ENCODE results near the gene ANKMY1.
A peak's percentile ranks its signal among the peaks of the same experiment; 100 is the strongest.

ANKMY1 gene

GRCh38 chr2:240443891-240444301, 113.9 kb downstream of the ANKMY1 start:
- no peak for FAIRE-seq

- FAIRE-seq = no peak
Observed at GRCh38 chr2:240442891-240443715, 114.7 kb downstream of the ANKMY1 start.

- no peak for FAIRE-seq
Observed at GRCh38 chr2:240441993-240442411, 115.8 kb downstream of the ANKMY1 start.

GRCh38 chr2:240441326-240441992, 116.3 kb downstream of the ANKMY1 start:
- FAIRE-seq = no peak

DNA sequence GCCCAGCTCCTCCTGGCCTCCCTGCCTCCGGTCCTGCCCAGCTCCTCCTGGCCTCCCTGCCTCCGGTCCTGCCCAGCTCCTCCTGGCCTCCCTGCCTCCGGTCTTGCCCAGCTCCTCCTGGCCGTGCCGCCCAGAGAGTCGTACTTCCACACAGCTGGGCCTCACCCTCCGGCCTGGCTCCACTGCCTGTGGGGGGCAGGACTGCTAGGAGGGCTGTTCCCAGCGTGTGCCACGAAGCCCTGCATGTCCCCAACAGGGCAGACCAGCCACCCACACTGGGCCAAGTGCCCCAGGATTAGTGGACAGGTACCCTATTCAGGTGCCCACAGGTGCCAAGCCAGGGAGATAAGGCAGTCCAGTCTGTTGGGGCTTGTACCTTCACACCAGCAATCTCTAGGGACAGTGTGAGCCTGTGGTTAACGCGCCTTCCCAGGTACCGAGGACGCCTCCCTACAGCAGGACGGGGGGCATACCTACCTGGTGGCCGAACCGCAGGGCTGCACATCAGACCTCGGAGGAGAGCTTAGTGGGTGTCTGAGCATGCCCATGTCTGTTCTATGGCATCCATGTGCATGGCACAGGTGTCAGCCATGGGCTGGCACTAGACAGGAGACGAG, 117.0 kb downstream of the ANKMY1 start:
- no peak for FAIRE-seq

DNA sequence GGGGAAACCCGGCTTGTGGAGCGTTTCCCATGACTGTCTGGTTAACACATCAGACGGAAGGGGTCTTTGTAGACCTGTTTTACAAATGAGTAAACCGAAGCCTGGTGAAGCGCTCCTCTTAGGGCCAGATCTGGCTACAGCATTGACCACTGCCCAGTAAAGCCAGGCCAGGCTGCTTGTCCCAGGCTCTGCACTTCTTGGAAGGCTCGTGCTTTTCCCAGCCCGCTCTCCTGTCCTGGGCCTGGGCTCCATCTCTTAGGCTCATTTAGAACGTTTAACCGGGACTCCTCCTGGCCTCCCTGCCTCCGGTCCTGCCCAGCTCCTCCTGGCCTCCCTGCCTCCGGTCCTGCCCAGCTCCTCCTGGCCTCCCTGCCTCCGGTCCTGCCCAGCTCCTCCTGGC, 117.5 kb downstream of the ANKMY1 start:
- no peak for FAIRE-seq

DNA sequence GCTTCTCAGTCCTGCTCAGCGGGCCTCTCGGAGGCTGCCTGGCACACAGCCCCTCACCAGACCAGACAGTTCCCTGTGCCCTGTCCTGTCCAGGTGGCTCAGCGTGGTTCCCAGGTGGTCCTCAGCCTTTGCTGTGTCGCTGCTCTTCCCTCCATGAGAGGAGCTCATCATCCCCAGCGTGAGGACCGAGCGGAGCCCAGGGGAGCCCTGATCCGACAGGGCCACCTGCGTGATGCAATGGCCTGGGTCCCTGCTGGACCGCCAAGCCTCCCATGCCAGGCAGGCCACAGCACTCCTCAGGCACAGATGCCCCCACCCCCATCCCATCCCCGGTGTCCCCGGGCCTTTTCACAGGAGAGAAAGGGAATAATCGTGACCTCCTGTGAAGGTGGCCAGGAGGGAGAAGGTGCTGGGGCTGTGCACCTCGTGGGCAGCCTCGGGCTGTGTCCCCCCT, 118.1 kb downstream of the ANKMY1 start:
- no peak for FAIRE-seq

DNA sequence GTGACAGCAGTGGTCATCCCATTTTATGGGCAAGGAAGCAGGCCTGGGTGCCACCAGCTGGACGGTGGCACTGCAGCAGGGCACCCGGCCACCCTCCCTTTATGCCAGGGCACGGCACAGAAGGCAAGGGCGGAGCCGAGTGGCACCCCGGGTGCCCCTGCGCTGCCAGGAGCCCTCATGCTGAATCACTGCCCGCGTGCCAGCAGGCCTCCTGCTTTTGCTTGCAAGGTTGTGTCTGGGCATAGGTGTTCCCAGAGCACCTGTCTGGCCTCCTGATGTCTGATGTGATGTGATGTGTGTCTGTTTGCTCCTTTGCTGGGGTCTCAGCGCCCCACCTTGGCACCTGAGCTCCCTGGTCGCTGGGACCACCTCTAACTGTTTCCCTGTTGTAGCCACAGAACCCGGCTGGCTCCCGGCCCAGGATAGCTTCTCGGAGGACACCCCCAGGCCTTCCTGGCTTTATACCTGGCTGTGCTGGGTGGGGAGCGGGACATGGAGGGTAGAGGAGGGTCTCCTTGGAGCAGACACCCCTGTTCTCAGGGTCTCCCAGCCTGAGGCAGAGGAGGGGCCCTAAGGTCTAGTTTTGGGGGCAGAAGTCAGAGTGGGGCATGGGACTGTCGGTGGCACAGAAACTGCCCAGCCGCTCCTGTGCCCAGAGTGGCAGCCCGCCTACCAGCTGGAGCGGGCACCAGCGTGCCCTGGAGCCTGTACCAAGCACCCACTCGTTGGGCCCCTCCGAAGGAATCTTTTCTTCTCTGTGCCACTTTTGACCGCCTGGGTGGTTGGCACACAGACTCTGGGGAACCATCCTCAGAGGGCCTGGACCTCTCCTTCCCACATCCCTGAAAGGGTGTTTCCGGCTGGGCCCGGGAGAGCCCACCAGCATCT, 118.7 kb downstream of the ANKMY1 start:
- no peak for FAIRE-seq

DNA sequence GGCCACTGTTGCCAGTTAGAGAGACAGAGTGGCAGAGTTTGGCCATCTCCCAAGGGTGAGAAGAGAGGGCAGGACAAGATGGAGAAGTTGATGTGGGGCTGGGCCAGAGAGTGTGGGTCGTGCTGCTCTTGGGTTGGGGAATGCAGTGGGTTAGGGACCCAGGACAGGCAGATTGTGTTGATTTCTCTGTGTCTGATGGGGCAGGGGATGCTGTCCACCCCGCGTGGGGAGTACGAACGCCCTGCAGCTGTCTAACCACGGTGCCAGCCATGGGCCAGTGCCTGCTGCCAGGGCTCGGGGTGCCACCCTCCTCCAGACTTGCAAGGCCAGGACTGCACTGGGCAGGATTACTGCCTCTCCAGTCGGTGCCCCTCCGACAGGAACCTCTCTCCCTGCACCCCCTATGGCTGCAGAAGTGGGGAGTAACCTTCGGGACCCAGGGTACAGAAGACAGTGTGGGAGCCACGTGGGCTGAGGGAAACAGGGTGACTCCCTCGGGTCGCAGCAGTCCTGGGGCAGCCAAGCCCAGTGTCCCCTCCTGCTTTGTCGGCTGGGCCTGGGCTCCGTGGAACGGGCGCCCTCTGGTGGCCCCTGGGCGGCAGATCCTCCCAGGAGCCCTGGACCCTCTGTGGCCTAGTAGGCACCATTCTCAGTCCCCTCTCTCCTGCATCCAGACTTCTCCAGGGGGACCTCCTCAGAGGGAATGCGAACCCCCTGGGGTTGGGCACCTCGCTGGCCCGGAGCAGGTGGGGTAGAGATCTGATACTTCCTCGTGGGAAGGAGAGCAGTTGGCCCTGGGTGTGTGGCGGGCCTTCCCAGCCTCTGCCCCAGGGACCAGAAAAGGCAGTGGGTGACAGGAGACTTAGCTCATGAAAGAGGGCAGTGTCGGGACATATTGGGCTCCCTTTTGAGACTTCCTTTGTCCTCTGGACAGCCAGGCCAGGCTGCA, 119.7 kb downstream of the ANKMY1 start:
- peak; percentile 49 for FAIRE-seq

GRCh38 chr2:240437551-240437860, 120.3 kb downstream of the ANKMY1 start:
- FAIRE-seq = no peak

- FAIRE-seq = no peak
Observed at GRCh38 chr2:240436683-240437550, 120.9 kb downstream of the ANKMY1 start.

GRCh38 chr2:240435948-240436682, 121.7 kb downstream of the ANKMY1 start:
- no peak for FAIRE-seq

DNA sequence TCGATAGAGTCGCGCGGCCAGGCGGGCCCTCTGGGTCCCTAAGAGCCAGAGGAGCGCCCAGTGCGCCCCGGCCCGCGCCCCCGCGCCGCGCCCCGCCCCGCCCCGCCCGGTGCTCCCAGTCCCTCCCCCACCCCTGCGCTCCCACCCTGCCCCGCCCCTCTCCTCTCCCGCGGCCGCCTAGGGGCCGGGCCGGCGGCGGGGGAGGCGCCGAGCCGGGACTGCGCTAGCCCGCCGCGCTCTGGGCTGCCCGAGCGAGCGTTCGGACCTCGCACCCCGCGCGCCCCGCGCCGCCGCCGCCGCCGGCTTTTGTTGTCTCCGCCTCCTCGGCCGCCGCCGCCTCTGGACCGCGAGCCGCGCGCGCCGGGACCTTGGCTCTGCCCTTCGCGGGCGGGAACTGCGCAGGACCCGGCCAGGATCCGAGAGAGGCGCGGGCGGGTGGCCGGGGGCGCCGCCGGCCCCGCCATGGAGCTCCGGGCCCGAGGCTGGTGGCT, 122.3 kb downstream of the ANKMY1 start, which contains the start of gene GPC1:
Gene GPC1, plus strand, starts transcription at position 207 of the 491 bp plus-strand sequence. Its CDS starts 256 bp downstream, at position 463.
- no peak for FAIRE-seq

GRCh38 chr2:240434728-240435456, 122.9 kb downstream of the ANKMY1 start:
- no peak for FAIRE-seq

DNA sequence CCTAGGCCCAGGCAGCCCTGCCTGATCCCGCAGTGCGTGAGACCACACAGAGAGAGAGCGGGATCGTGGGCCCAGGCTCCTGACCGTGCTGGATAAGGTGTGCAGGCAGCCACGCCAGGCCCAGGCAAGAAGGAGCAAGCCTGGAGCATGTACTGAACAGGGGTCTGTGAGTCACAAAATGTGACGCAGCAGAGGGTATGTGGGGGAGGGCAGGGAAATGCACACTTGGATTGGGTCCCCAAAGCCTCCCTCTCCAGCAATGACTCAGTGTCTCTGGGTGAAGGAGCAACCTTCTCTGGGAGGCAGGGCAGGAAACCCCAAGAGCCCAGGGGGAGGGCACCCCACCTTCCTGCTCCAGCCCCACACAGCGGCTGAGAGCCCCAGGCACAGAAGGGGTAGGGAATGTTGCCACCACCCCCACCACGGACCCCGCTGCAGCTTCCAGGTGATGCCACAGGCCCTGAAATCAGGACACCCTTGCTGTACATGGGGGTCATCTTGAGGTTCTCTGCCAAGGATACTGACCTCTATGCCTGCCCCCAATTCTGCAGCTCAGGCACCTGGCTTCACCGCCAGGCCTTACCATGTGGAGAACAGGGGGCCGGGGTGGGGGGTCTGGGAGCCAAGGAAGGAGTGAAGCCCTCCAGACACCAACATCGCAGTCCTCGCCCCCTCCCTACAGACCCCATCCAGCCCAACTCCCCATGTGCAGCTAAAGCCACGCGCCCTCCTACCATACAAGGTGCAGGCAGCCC, 123.6 kb downstream of the ANKMY1 start:
- FAIRE-seq = no peak

- FAIRE-seq = no peak
Observed at GRCh38 chr2:240432820-240433801, 124.7 kb downstream of the ANKMY1 start.

- FAIRE-seq = no peak
Observed at GRCh38 chr2:240432430-240432819, 125.4 kb downstream of the ANKMY1 start.

All from G401.6 (cell line).